K562 (cell line): ENCODE data around the gene PRR36. TPM values are rescaled to one million over a fixed set of nuclear protein-coding genes. Genes with fewer than 3 reads are reported as not detected.

Experiments used
- ATAC-seq: fragments of 200-7000 bp; cut with Tn5 transposase; 3 replicates; pipeline ENCODE4 v1.9.1; 2020; ENCODE audit warnings: moderate library complexity
- BruUV-seq: library from RNA; stranded (reverse); fragments of 400-500 nt; replicated peaks from 2 replicates; lab custom pipeline; 2021; lab: Mats Ljungman, UMichigan
- CTCF ChIA-PET: fragments of 300-600 bp; formaldehyde crosslinking; extraction: SDS; loops from one replicate; lab custom pipeline; 2021; ENCODE audit warnings: low intra/inter-chr PET ratio; lab: Yijun Ruan, JAX
- POLR2A ChIA-PET: fragments of 300-600, 350-650 bp; sonication (Branson Sonifier 250); formaldehyde crosslinking; extraction: SDS; loops from one replicate; lab custom pipeline; 2021; ENCODE audit warnings: antibody characterized with exemption, inconsistent platforms; lab: Yijun Ruan, JAX
- DNase-seq, 4 experiments: peaks; one replicate each; pipeline versions ENCODE4 v3.0.0 to v3.0.0-alpha.2; 2011 to 2018; ENCODE audit warnings: low spot score in 3 of 4, mixed read lengths in 3 of 4; ENCODE audit errors: extremely low read depth in 1 of 4
- FAIRE-seq: peaks from 2 replicates; lab custom pipeline; 2011; peaks lifted over from hg19 to GRCh38; lab: Jason Lieb, UNC
- H2AFZ ChIP-seq: 2 replicates; pipeline ENCODE4 v1.6.0; 2011; ENCODE audit warnings: low read depth, low read length, control low read depth, inconsistent platforms
- H3K27ac ChIP-seq: fragments of 200-600 bp; 3 replicates; pipeline ENCODE4 v1.8.0; 2011; ENCODE audit warnings: low read depth, mild to moderate bottlenecking, control low read depth, inconsistent platforms, low read length, moderate library complexity, mixed read lengths; ENCODE audit errors: extremely low read depth
- H3K27me3 ChIP-seq, 2 experiments: fragments of 300-600 bp in 1 of 2; 2 replicates in 1 of 2; 3 replicates in 1 of 2; pipeline versions ENCODE4 v1.6.0 to v1.8.0; 2011; ENCODE audit warnings: inconsistent platforms in 2 of 2, low read length in 2 of 2, mild to moderate bottlenecking in 1 of 2, mixed read lengths in 1 of 2, moderate library complexity in 1 of 2; ENCODE audit not compliant: control insufficient read depth in 2 of 2, insufficient read depth in 2 of 2
- H3K36me3 ChIP-seq: fragments of 300-600 bp; 3 replicates; pipeline ENCODE4 v1.8.0; 2011; ENCODE audit warnings: mild to moderate bottlenecking, low read length, inconsistent platforms; ENCODE audit not compliant: control insufficient read depth, insufficient read depth
- H3K4me1 ChIP-seq, 2 experiments: fragments of 200-600 bp in 1 of 2; replicated peaks in 1 of 2; 2 replicates in 1 of 2; 3 replicates in 1 of 2; pipeline versions ENCODE4 v1.5.1 to v1.8.0; 2011; ENCODE audit warnings: inconsistent platforms in 2 of 2, low read length in 2 of 2, mild to moderate bottlenecking in 1 of 2, mixed read lengths in 1 of 2, moderate library complexity in 1 of 2; ENCODE audit not compliant: control insufficient read depth in 2 of 2, insufficient read depth in 2 of 2
- H3K4me2 ChIP-seq: 2 replicates; pipeline ENCODE4 v1.6.1; 2011; ENCODE audit warnings: low read length, control low read depth, inconsistent platforms, mixed read lengths; ENCODE audit not compliant: insufficient read depth
- H3K4me3 ChIP-seq: fragments of 200-600 bp; sonication (generic), shearing (Covaris generic); 2 replicates; pipeline ENCODE4 v1.5.1; 2016; ENCODE audit warnings: control low read depth, inconsistent platforms
- H3K79me2 ChIP-seq: fragments of 200-600 bp; 3 replicates; pipeline ENCODE4 v1.8.0; 2011; ENCODE audit warnings: low read length, inconsistent platforms; ENCODE audit not compliant: control insufficient read depth, insufficient read depth
- H3K9ac ChIP-seq, 2 experiments: 2 replicates each; pipeline versions ENCODE4 v1.6.0 to v1.6.1; 2011; ENCODE audit warnings: low read depth in 2 of 2, low read length in 2 of 2, control low read depth in 1 of 2, inconsistent platforms in 1 of 2, mild to moderate bottlenecking in 1 of 2, mixed read lengths in 1 of 2; ENCODE audit not compliant: insufficient read depth in 1 of 2
- H3K9me1 ChIP-seq: one replicate; pipeline ENCODE4 v1.6.0; 2011; ENCODE audit warnings: inconsistent platforms, mild to moderate bottlenecking, low read length, moderate library complexity; ENCODE audit not compliant: control insufficient read depth, insufficient read depth
- H3K9me3 ChIP-seq: replicated peaks from 2 replicates; pipeline ENCODE4 v1.5.1; 2011; ENCODE audit warnings: low read depth, low read length, inconsistent platforms; ENCODE audit not compliant: control insufficient read depth, insufficient read depth
- H4K20me1 ChIP-seq: replicated peaks from 2 replicates; pipeline ENCODE4 v1.6.1; 2011; ENCODE audit warnings: low read length, inconsistent platforms, mixed read lengths; ENCODE audit not compliant: control insufficient read depth, insufficient read depth
- BRCA1 ChIP-seq, 2 experiments: fragments of 450-650 bp in 1 of 2; sonication (generic) in 1 of 2; formaldehyde crosslinking in 1 of 2; IDR thresholded peaks; 2 replicates each; pipeline versions ENCODE4 v1.5.0 to v1.6.1; 2017 to 2020; ENCODE audit warnings: mild to moderate bottlenecking in 1 of 2, missing genetic modification reagents in 1 of 2
- CLOCK ChIP-seq: fragments of 250-450 bp; sonication (Bioruptor Pico); IDR thresholded peaks from 2 replicates; pipeline ENCODE4 v1.4.0; 2020; ENCODE audit warnings: mild to moderate bottlenecking, moderate library complexity, borderline replicate concordance
- GTF2F1 ChIP-seq: IDR thresholded peaks from 2 replicates; pipeline ENCODE4 v1.6.1; 2011; ENCODE audit warnings: low read depth, low read length, improper control_type of control experiment
- HDAC1 ChIP-seq, 2 experiments: fragments of 450-650 bp; IDR thresholded peaks; 2 replicates each; pipeline ENCODE4 v1.6.1; 2016 to 2017; ENCODE audit warnings: inconsistent platforms in 1 of 2, mild to moderate bottlenecking in 1 of 2, moderate library complexity in 1 of 2
- KHSRP ChIP-seq: fragments of 450-650 bp; IDR thresholded peaks from 2 replicates; pipeline ENCODE4 v1.6.1; 2017
- NFXL1 ChIP-seq: fragments of 450-650 bp; formaldehyde crosslinking; IDR thresholded peaks from 2 replicates; pipeline ENCODE4 v1.4.0; 2021; ENCODE audit warnings: mild to moderate bottlenecking
- POLR2A ChIP-seq: fragments of 450-650 bp; conservative IDR thresholded peaks from 2 replicates; pipeline ENCODE4 v1.6.1; 2016
- POLR2G ChIP-seq: fragments of 200-400 bp; formaldehyde crosslinking; IDR thresholded peaks from 2 replicates; pipeline ENCODE4 v1.6.1; 2017; ENCODE audit warnings: low read depth, mild to moderate bottlenecking, antibody characterized with exemption, low read length, moderate library complexity
- SMARCA5 ChIP-seq: fragments of 450-650 bp; IDR thresholded peaks from 2 replicates; pipeline ENCODE4 v1.6.1; 2016
- ZBED1 ChIP-seq: IDR thresholded peaks from 2 replicates; pipeline ENCODE4 v1.6.1; 2014
- ZNF785 ChIP-seq: fragments of 250-450 bp; sonication (Bioruptor Pico); IDR thresholded peaks from 2 replicates; pipeline ENCODE4 v1.4.0; 2020; ENCODE audit warnings: mild to moderate bottlenecking
- WGBS: fragments of 100-300 bp; shearing (Covaris generic); methylation state at CpG from one replicate; pipeline ENCODE4 v1.1.6; 2016; ENCODE audit warnings: low coverage, mixed read lengths; ENCODE audit not compliant: insufficient coverage; ENCODE audit errors: missing lambda C conversion rate; 5-methylcytosine and 5-hydroxymethylcytosine counted together
- in situ Hi-C: fragments of 300-500 bp; cut with MboI; formaldehyde crosslinking; loops from 4 replicates; pipeline ENCODE4 v1.15.0; 2018; ENCODE audit warnings: inconsistent platforms, mixed read lengths
- intact Hi-C: fragments of 100-400 bp; cut with micrococcal nuclease; formaldehyde crosslinking; loops from 2 replicates; pipeline ENCODE4 v1.14.2; 2022
- polyA plus RNA-seq, 8 experiments: library from polyadenylated mRNA; depleted of rRNA in 4 of 8; stranded (reverse) in 5 of 8; unstranded in 3 of 8; fragments of >200 nt; fragmentation: Nextera tagmentation in 2 of 8; fragmentation: Illumina TruSeq in 1 of 8; extraction: Ambion mirVana in 2 of 8; extraction: Trizol in 1 of 8; gene quantifications; 2 replicates each; pipeline versions ENCODE4 v1.2.1 to v1.2.3, GENCODE V29; 2011 to 2014; ENCODE audit warnings: inconsistent platforms in 1 of 8, missing spikeins in 1 of 8
- total RNA-seq, 7 experiments: library from RNA; depleted of rRNA in 6 of 7; stranded (reverse); fragments of >200 nt in 6 of 7; fragmentation: Illumina TruSeq in 2 of 7; extraction: Trizol in 2 of 7; gene quantifications; 2 replicates each; pipeline versions ENCODE4 v1.2.1 to v1.2.3, GENCODE V29; 2011 to 2021; ENCODE audit warnings: low replicate concordance in 1 of 7

Gene PRR36
- total and polyA plus RNA-seq, 9 of the 15 experiments (the other 6 are each of a cell fraction or from before 2014, with no cell fraction given): 0.05 to 0.42 (median 0.06) TPM; not detected in 6

- TF ChIP-seq NFXL1 (CRISPR knock-in tag): no peak
- TF ChIP-seq BRCA1 (IDR thresholded peaks at IDR 0.05): no peak
- TF ChIP-seq BRCA1 (CRISPR knock-in tag; IDR thresholded peaks at IDR 0.05): no peak
- no peak for TF ChIP-seq GTF2F1
- peak; percentile 53; the same call in 1 of the 2 replicates for TF ChIP-seq POLR2A
- no peak for TF ChIP-seq ZBED1
- no peak for TF ChIP-seq KHSRP
These were observed 49.4 kb upstream of the PRR36 start (continued) for GRCh38 chr19:7923295-7924191.

- no peak overlapping the region for H2AFZ ChIP-seq
- no peak for TF ChIP-seq HDAC1 (IDR thresholded peaks at IDR 0.05)
- no peak for TF ChIP-seq CLOCK (CRISPR knock-in tag)
- peak; percentile 7; the same call in 1 of the 2 replicates for TF ChIP-seq POLR2G
- no peak for TF ChIP-seq ZNF785
- no peak for TF ChIP-seq SMARCA5
- no peak overlapping the region for H3K9ac ChIP-seq
- peaks cover 19% of the 10 kb centered on the region; the same call in 1 of the 2 replicates for H4K20me1 ChIP-seq
- H3K36me3 ChIP-seq: peaks cover 31% of the 10 kb centered on the region; the same call in 1 of the 3 replicates
- ATAC-seq: no peak
- H3K4me2 ChIP-seq: no peak overlapping the region
- H3K9me1 ChIP-seq: no peaks in the 10 kb centered on the region
- peaks cover 14% of the 10 kb centered on the region for H3K79me2 ChIP-seq
- no peak overlapping the region for H3K4me3 ChIP-seq
- BruUV-seq: no TSS peak
- no peaks in the 10 kb centered on the region for H3K27me3 ChIP-seq
- in situ Hi-C loops: loop anchor here (5.0 kb wide), 1 partner anchor 71 kb away; no protein-coding TSS in a partner anchor
- WGBS: 88% methylated on average over 6 of the region's 8 CpGs
- H3K27ac ChIP-seq: no peak overlapping the region
- intact Hi-C loops: loop anchor here (5.0 kb wide), 1 partner anchor 51 kb away; the partner anchor contains the start of gene PRR36
- peaks cover 20 to 84% of the 10 kb centered on the region in 2 experiments for H3K4me1 ChIP-seq
- DNase-seq: no peak
- FAIRE-seq: no peak
- POLR2A ChIA-PET: interaction anchor here (0.5 to 1.4 kb wide), 3 partner anchors 22 to 40 kb away, joined by 3 to 8 read pairs (median 3); no protein-coding TSS in a partner anchor
- CTCF ChIA-PET: no interaction called here
- H3K9me3 ChIP-seq: no peaks in the 10 kb centered on the region
These were observed 48.6 kb upstream of the PRR36 start for GRCh38 chr19:7922836-7923195.
